ENCODE measurements around the gene TAS2R38. TPM values are rescaled to one million over a fixed set of nuclear protein-coding genes. Genes with fewer than 3 reads are reported as not detected.

Gene TAS2R38
- total RNA-seq, 4 donors from 2014 or later, result not detected

- Histone ChIP-seq H3K27me3 (no peaks in the 10 kb centered on the region), H3K27ac (no peak overlapping the region), H3K4me3 (no peak overlapping the region), H3K4me1 (no peaks in the 10 kb centered on the region), H3K36me3 (no peaks in the 10 kb centered on the region), H3K9me3 (no peaks in the 10 kb centered on the region)
- DNase-seq (no peak), ATAC-seq (no peak)
- intact Hi-C loops (cut with DNase I; ENCODE audit: low total_unique reads) (no loop called here), in situ Hi-C loops (cut with MboI; ENCODE audit: low sequenced_read_pairs in 4 of 4) (no loop called here)
- TF ChIP-seq POLR2A (IDR thresholded peaks at IDR 0.05) (no peak), CTCF (IDR thresholded peaks at IDR 0.05 in 4 of 5, conservative IDR thresholded peaks at IDR 0.05 in 1 of 5) (no peak)
Measured at GRCh38 chr7:141979568-141979967, 6.0 kb upstream of the TAS2R38 start.

GRCh38 chr7:141978351-141978750 lies 4.8 kb upstream of the TAS2R38 start:
- Histone ChIP-seq H3K4me1 (no peaks in the 10 kb centered on the region), H3K27me3 (no peaks in the 10 kb centered on the region), H3K9me3 (no peaks in the 10 kb centered on the region), H3K27ac (no peak overlapping the region), H3K36me3 (no peaks in the 10 kb centered on the region), H3K4me3 (no peak overlapping the region)
- intact Hi-C loops (cut with DNase I; ENCODE audit: low total_unique reads), result no loop called here
- in situ Hi-C loops (cut with MboI; ENCODE audit: low sequenced_read_pairs in 4 of 4), result no loop called here
- TF ChIP-seq POLR2A (IDR thresholded peaks at IDR 0.05) (no peak), CTCF (IDR thresholded peaks at IDR 0.05 in 4 of 5, conservative IDR thresholded peaks at IDR 0.05 in 1 of 5) (no peak)
- DNase-seq (no peak), ATAC-seq (no peak)

GRCh38 chr7:141976524-141977245 lies 3.1 kb upstream of the TAS2R38 start:
- H3K9me3 ChIP-seq, result no peaks in the 10 kb centered on the region
- H3K4me3 ChIP-seq, result no peak overlapping the region
- no peak for ATAC-seq
- H3K27ac ChIP-seq, result no peak overlapping the region
- no peaks in the 10 kb centered on the region for H3K4me1 ChIP-seq
- no peaks in the 10 kb centered on the region for H3K36me3 ChIP-seq
- TF ChIP-seq POLR2A (IDR thresholded peaks at IDR 0.05) (no peak), CTCF (IDR thresholded peaks at IDR 0.05 in 4 of 5, conservative IDR thresholded peaks at IDR 0.05 in 1 of 5) (no peak)
- DNase-seq, result no peak
- H3K27me3 ChIP-seq, result no peaks in the 10 kb centered on the region
- intact Hi-C loops (cut with DNase I; ENCODE audit: low total_unique reads) (no loop called here), in situ Hi-C loops (cut with MboI; ENCODE audit: low sequenced_read_pairs in 4 of 4) (no loop called here)

GRCh38 chr7:141975806-141976523 lies 2.4 kb upstream of the TAS2R38 start:
- DNase-seq (no peak), ATAC-seq (no peak)
- Histone ChIP-seq H3K4me3 (no peak overlapping the region), H3K27ac (no peak overlapping the region), H3K36me3 (no peaks in the 10 kb centered on the region), H3K4me1 (no peaks in the 10 kb centered on the region), H3K9me3 (no peaks in the 10 kb centered on the region), H3K27me3 (no peaks in the 10 kb centered on the region)
- intact Hi-C loops (cut with DNase I; ENCODE audit: low total_unique reads) (no loop called here), in situ Hi-C loops (cut with MboI; ENCODE audit: low sequenced_read_pairs in 4 of 4) (no loop called here)
- TF ChIP-seq CTCF (IDR thresholded peaks at IDR 0.05 in 4 of 5, conservative IDR thresholded peaks at IDR 0.05 in 1 of 5) (peak in 2 of 5 experiments; percentile 25 to 43), POLR2A (IDR thresholded peaks at IDR 0.05) (no peak)

All from gastrocnemius medialis (tissue), 4 donors.